Activated CD4-positive, alpha-beta T cell treated with anti-CD3 and anti-CD28 coated beads, Interleukin-2, amount 10 ng/mL, durations not matched to agents 7 days and 5 days (primary cell): ENCODE results near the gene SEC63. TPM values are rescaled to one million over a fixed set of nuclear protein-coding genes. Genes with fewer than 3 reads are reported as not detected.

ENCODE experiments used
- CTCF ChIA-PET: fragments of 350-600 bp; sonication (Branson Sonifier 250); formaldehyde crosslinking; loops from one replicate; lab custom pipeline; 2021; ENCODE audit warnings: antibody characterized with exemption; lab: Charles Lee
- POLR2A ChIA-PET: fragments of 350-600 bp; sonication (Branson Sonifier 250); formaldehyde crosslinking; loops from one replicate; lab custom pipeline; 2021; ENCODE audit warnings: antibody characterized with exemption; lab: Charles Lee
- DNase-seq: peaks from one replicate; pipeline ENCODE4 v3.0.0-alpha.2; 2020
- H3K27ac Mint-ChIP-seq: one replicate; pipeline ENCODE4 v1.8.0; 2021; ENCODE audit warnings: mild to moderate bottlenecking, moderate library complexity, mixed read lengths
- H3K27me3 Mint-ChIP-seq: one replicate; pipeline ENCODE4 v1.8.0; 2021; ENCODE audit warnings: mixed read lengths
- H3K36me3 Mint-ChIP-seq: one replicate; pipeline ENCODE4 v1.8.0; 2021; ENCODE audit warnings: low read depth, mixed read lengths
- H3K4me1 Mint-ChIP-seq: one replicate; pipeline ENCODE4 v1.8.0; 2021; ENCODE audit warnings: mixed read lengths
- H3K4me3 Mint-ChIP-seq: one replicate; pipeline ENCODE4 v1.8.0; 2021; ENCODE audit warnings: mild to moderate bottlenecking, moderate library complexity, mixed read lengths
- H3K9me3 Mint-ChIP-seq: one replicate; pipeline ENCODE4 v1.8.0; 2021; ENCODE audit warnings: mixed read lengths
- total RNA-seq, 2 experiments: library from RNA; stranded (reverse); gene quantifications; one replicate each; pipeline ENCODE4 v1.2.3, GENCODE V29; 2021

SEC63 gene
- total RNA-seq, 2 experiments from 2014 or later: 61.7 to 67.2 TPM

DNA sequence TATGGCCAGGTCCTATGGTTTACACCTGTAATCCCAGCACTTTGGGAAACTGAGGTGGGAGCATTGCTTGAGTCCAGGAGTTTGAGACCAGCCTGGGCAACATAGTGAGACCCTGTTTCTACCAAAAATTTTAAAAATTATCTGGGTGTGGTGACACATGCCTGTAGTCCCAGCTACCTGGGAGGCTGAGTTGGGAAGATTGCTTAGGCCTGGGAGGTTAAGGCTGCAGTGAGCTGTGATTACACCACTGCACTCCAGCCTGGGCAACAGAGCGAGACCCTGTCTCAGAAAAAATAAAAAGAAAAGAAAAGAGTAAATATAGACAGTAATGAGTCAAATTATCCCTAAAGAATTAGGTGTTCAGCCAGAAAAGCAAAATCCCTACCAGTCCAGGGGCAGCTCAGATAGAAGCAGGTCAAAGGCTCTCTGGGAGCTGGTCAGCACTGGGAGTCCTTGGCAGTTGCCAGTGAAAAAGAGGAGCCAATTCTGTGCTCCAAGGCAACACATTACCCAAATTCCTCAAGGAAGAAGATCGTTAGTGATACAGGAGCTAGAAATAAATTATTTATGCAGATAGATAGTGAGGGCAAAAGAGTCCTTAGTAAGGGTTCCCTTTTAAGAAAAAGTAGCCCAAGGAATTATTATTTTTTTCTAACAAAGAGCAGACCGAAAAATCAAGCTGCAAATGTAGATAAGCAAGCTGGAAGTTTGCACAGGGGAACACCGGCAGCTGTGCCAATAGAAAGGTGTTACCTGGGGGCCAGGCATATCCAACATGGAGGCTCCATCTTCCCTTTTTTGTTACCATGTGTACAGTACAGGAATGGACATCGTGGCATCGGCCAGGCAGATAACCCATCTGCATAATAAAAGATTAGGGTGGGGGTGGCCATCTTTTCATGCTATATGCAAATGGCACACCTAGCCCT, 31.4 kb upstream of the SEC63 start:
- H3K9me3 Mint-ChIP-seq: no peaks in the 10 kb centered on the region
- H3K4me1 Mint-ChIP-seq: peaks cover 8% of the 10 kb centered on the region
- CTCF ChIA-PET: no interaction called here
- no peak for DNase-seq
- H3K36me3 Mint-ChIP-seq: no peaks in the 10 kb centered on the region
- H3K27me3 Mint-ChIP-seq: no peaks in the 10 kb centered on the region
- no peak overlapping the region for H3K4me3 Mint-ChIP-seq
- POLR2A ChIA-PET: no interaction called here
- no peak overlapping the region for H3K27ac Mint-ChIP-seq

DNA sequence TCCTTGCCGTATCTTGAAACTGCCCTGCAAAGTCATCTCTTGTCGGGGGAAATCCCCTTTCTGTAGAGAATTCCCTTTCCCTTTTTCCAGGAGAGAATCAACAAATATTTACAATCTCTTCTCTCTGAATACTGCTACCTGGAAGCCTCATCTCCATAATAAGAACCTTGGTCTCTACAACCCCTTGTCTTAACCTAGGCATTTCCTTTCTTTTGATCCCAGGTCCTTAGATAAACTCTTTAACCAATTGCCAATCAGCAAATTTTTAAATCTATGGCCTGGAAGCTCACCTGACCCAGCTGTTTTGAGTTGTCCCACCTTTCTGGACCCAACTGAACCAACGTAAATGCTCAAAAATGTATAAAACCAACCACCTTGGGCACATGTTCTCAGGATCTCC, 30.6 kb upstream of the SEC63 start:
- H3K4me3 Mint-ChIP-seq: no peak overlapping the region
- H3K9me3 Mint-ChIP-seq: no peaks in the 10 kb centered on the region
- H3K4me1 Mint-ChIP-seq: peaks cover 8% of the 10 kb centered on the region
- no peaks in the 10 kb centered on the region for H3K36me3 Mint-ChIP-seq
- H3K27me3 Mint-ChIP-seq: no peaks in the 10 kb centered on the region
- H3K27ac Mint-ChIP-seq: no peak overlapping the region
- ChIA-PET CTCF (no interaction called here), POLR2A (no interaction called here)
- DNase-seq: no peak

DNA sequence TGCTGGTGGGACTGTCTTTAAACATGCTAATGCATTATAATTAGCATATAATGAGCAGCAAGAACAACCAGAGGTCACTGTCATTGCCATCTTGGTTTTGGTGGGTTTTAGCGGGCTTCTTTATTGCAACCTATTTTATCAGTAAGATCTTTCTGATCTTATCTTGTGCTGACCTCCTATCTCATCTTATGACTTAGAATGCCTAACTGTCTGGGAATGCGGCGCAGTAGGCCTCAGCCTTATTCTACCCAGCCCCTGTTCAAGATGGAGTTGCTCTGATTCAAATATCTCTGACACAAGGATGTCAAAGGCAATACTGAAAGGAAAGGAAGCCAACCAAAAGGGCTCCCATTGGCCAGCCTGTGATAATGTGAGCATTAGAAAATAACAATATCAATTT, 29.8 kb upstream of the SEC63 start:
- Mint-ChIP-seq H3K4me3 (no peak overlapping the region), H3K27ac (no peak overlapping the region), H3K27me3 (no peaks in the 10 kb centered on the region), H3K36me3 (no peaks in the 10 kb centered on the region), H3K9me3 (no peaks in the 10 kb centered on the region), H3K4me1 (peaks cover 8% of the 10 kb centered on the region)
- CTCF ChIA-PET: no interaction called here
- POLR2A ChIA-PET: no interaction called here
- DNase-seq: no peak

DNA sequence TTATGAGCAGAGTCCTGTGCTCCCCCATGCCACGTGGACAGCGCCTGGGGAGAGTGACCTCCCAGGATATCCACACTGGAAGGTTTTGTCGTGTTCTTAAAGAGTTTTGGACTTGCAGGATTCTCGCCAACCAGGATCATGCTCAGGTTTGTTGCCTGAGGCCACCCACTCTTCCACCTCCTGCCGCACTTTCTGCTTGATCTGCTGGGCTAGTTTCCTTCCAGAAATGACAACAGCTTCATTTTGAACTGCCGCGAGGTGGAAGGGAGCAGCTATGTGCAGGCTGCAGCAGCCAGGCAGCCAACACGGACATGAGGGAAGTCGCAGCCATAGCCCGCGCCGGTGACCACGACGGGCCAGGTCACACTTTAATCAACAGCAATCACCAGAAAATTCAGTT, 27.7 kb upstream of the SEC63 start:
- Mint-ChIP-seq H3K4me3 (no peak overlapping the region), H3K27ac (no peak overlapping the region), H3K36me3 (no peaks in the 10 kb centered on the region), H3K9me3 (no peaks in the 10 kb centered on the region), H3K4me1 (peaks cover 1% of the 10 kb centered on the region), H3K27me3 (peaks cover 3% of the 10 kb centered on the region)
- POLR2A ChIA-PET: no interaction called here
- DNase-seq: no peak
- CTCF ChIA-PET: interaction anchor here (0.6 kb wide), 1 partner anchor 337 kb away, joined by 3 read pairs; no protein-coding TSS in a partner anchor

DNA sequence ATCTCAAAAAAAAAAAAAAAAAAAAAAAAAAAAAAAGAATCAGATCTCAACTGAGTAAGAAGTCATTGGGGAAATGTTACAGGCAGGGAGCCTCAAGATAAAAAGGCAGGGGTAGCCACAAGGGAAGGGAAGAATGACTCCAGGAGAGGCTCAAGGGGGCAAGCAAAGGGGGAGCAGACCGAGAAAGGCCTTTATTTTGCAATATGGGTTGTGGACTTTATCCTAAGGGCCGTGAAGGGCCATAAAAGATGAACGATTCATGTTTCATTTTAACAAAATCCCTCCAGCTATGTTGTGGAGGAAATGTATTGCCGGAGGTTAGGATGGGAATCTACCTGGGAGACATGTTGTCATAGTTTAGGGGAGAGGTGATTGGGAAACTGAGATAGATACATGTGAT, 25.8 kb upstream of the SEC63 start:
- H3K27me3 Mint-ChIP-seq: peaks cover 3% of the 10 kb centered on the region
- H3K36me3 Mint-ChIP-seq: no peaks in the 10 kb centered on the region
- no peaks in the 10 kb centered on the region for H3K9me3 Mint-ChIP-seq
- H3K27ac Mint-ChIP-seq: no peak overlapping the region
- H3K4me3 Mint-ChIP-seq: no peak overlapping the region
- ChIA-PET CTCF (no interaction called here), POLR2A (no interaction called here)
- no peak for DNase-seq
- H3K4me1 Mint-ChIP-seq: peaks cover 3% of the 10 kb centered on the region

- POLR2A ChIA-PET: no interaction called here
These were observed 24.5 kb upstream of the SEC63 start for GRCh38 chr6:107982486-107982885.

GRCh38 chr6:107981695-107982094, 23.7 kb upstream of the SEC63 start:
- Mint-ChIP-seq H3K9me3 (no peaks in the 10 kb centered on the region), H3K27ac (no peak overlapping the region), H3K27me3 (peaks cover 3% of the 10 kb centered on the region), H3K4me3 (no peak overlapping the region), H3K36me3 (no peaks in the 10 kb centered on the region), H3K4me1 (peaks cover 3% of the 10 kb centered on the region)
- DNase-seq: no peak
- CTCF ChIA-PET: interaction anchor here (0.6 kb wide), 1 partner anchor 18 kb away, joined by 3 read pairs; no protein-coding TSS in a partner anchor
- POLR2A ChIA-PET: no interaction called here

More at GRCh38 chr6:107982486-107982885, 24.5 kb upstream of the SEC63 start:
- no peaks in the 10 kb centered on the region for H3K36me3 Mint-ChIP-seq
- H3K27ac Mint-ChIP-seq: no peak overlapping the region
- DNase-seq: no peak
- CTCF ChIA-PET: no interaction called here
- H3K4me1 Mint-ChIP-seq: peaks cover 3% of the 10 kb centered on the region
- no peak overlapping the region for H3K4me3 Mint-ChIP-seq
- H3K9me3 Mint-ChIP-seq: no peaks in the 10 kb centered on the region
- H3K27me3 Mint-ChIP-seq: peaks cover 3% of the 10 kb centered on the region

DNA sequence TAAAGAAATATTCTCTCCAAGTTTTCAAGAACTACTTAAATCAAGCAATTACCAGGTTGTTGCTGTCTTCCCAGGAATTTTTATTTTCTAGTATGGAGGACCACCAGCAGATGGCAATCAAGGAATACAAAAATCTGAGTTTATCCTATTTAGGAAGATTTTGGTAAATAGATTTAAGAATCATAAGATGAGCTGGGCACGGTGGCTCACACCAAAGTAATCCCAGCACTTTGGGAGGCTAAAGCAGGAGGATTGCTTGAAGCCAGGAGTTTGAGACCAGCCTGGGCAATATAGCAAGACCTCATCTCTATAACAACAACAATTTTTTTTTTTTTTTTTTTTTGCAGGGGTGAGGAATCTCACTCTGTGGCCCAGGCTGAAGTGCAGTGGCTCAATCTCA, 19.3 kb upstream of the SEC63 start:
- DNase-seq: no peak
- Mint-ChIP-seq H3K27me3 (peaks cover 5% of the 10 kb centered on the region), H3K4me3 (no peak overlapping the region), H3K9me3 (no peaks in the 10 kb centered on the region), H3K4me1 (peaks cover 11% of the 10 kb centered on the region), H3K36me3 (no peaks in the 10 kb centered on the region), H3K27ac (no peak overlapping the region)
- ChIA-PET CTCF (no interaction called here), POLR2A (no interaction called here)

GRCh38 chr6:107976155-107976783, 18.3 kb upstream of the SEC63 start:
- ChIA-PET POLR2A (no interaction called here), CTCF (interaction anchor here (1.2 to 4.0 kb wide), 2 partner anchors 11 to 73 kb away, joined by 3 to 15 read pairs; no protein-coding TSS in a partner anchor)
- Mint-ChIP-seq H3K4me3 (no peak overlapping the region), H3K27me3 (peaks cover 4% of the 10 kb centered on the region), H3K27ac (no peak overlapping the region), H3K36me3 (no peaks in the 10 kb centered on the region), H3K4me1 (peaks cover 11% of the 10 kb centered on the region), H3K9me3 (no peaks in the 10 kb centered on the region)
- no peak for DNase-seq

- H3K4me1 Mint-ChIP-seq: peaks cover 8% of the 10 kb centered on the region
- CTCF ChIA-PET: interaction anchor here (0.6 to 4.0 kb wide), 2 partner anchors 8 to 53 kb away, joined by 8 to 15 read pairs; no protein-coding TSS in a partner anchor
- peak overlapping the region; percentile 3 for H3K27ac Mint-ChIP-seq
- POLR2A ChIA-PET: no interaction called here
- H3K4me3 Mint-ChIP-seq: no peak overlapping the region
- H3K36me3 Mint-ChIP-seq: no peaks in the 10 kb centered on the region
- no peaks in the 10 kb centered on the region for H3K9me3 Mint-ChIP-seq
- no peak for DNase-seq
- H3K27me3 Mint-ChIP-seq: peaks cover 4% of the 10 kb centered on the region
These were observed 15.6 kb upstream of the SEC63 start for GRCh38 chr6:107973594-107973993.

- no peaks in the 10 kb centered on the region for H3K36me3 Mint-ChIP-seq
- CTCF ChIA-PET: interaction anchor here (0.9 to 4.0 kb wide), 2 partner anchors 7 to 186 kb away, joined by 3 to 15 read pairs; no protein-coding TSS in a partner anchor
- POLR2A ChIA-PET: no interaction called here
- H3K9me3 Mint-ChIP-seq: no peaks in the 10 kb centered on the region
- no peak overlapping the region for H3K4me3 Mint-ChIP-seq
- DNase-seq: no peak
- H3K4me1 Mint-ChIP-seq: peaks cover 8% of the 10 kb centered on the region
- H3K27ac Mint-ChIP-seq: no peak overlapping the region
- H3K27me3 Mint-ChIP-seq: peaks cover 4% of the 10 kb centered on the region
These were observed 14.5 kb upstream of the SEC63 start for GRCh38 chr6:107972413-107973096.

DNA sequence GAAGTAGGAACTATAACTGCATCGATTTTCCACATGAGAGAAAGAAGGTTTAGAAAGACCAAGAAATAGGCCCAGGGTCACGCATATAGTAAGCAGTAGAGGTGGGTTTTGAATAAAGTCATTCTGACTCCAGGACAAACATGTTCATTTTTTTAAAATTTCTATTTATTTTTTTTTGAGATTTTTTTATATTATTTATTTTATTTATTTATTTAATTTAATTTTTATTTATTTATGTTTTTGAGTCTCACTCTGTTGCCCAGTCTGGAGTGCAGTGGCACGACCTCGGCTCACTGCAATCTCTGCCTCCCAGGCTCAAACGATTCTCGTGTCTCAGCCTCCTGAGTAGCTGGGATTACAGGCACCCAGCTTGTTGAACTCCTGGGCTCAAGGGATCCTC, 13.2 kb upstream of the SEC63 start:
- Mint-ChIP-seq H3K27me3 (peaks cover 4% of the 10 kb centered on the region), H3K9me3 (no peaks in the 10 kb centered on the region), H3K36me3 (no peaks in the 10 kb centered on the region), H3K27ac (no peak overlapping the region), H3K4me3 (no peak overlapping the region), H3K4me1 (peaks cover 8% of the 10 kb centered on the region)
- DNase-seq: no peak
- POLR2A ChIA-PET: no interaction called here
- CTCF ChIA-PET: no interaction called here

GRCh38 chr6:107970255-107970654, 12.2 kb upstream of the SEC63 start:
- ChIA-PET POLR2A (no interaction called here), CTCF (no interaction called here)
- DNase-seq: no peak
- no peaks in the 10 kb centered on the region for H3K9me3 Mint-ChIP-seq
- no peak overlapping the region for H3K4me3 Mint-ChIP-seq
- no peak overlapping the region for H3K27ac Mint-ChIP-seq
- peaks cover 8% of the 10 kb centered on the region for H3K4me1 Mint-ChIP-seq
- H3K27me3 Mint-ChIP-seq: peaks cover 4% of the 10 kb centered on the region
- H3K36me3 Mint-ChIP-seq: no peaks in the 10 kb centered on the region
